ENCODE results near the gene ARFGAP2.
"Not testable (repeated sequence)": the region's sequence is repeated elsewhere in the genome, so short reads cannot be mapped to it uniquely, and the experiment has no call there.

ARFGAP2 gene

GRCh38 chr11:47131136-47131535 is 45.5 kb downstream of the ARFGAP2 start:
- Mint-ChIP-seq H3K27ac (no peak overlapping the region), H3K36me3 (ENCODE audit: low read depth) (no peaks in the 10 kb centered on the region), H3K4me1 (ENCODE audit: low read depth) (no peaks in the 10 kb centered on the region), H3K27me3 (no peaks in the 10 kb centered on the region), H3K9me3 (no peaks in the 10 kb centered on the region), H3K4me3 (no peak overlapping the region)

- Mint-ChIP-seq H3K36me3 (ENCODE audit: low read depth) (no peaks in the 10 kb centered on the region), H3K4me3 (no peak overlapping the region), H3K27ac (no peak overlapping the region), H3K27me3 (no peaks in the 10 kb centered on the region), H3K9me3 (no peaks in the 10 kb centered on the region), H3K4me1 (ENCODE audit: low read depth) (no peaks in the 10 kb centered on the region)
Observed at GRCh38 chr11:47130543-47130942, 46.1 kb downstream of the ARFGAP2 start.

- no peak overlapping the region for H3K27ac Mint-ChIP-seq
- H3K4me1 Mint-ChIP-seq (ENCODE audit: low read depth) = no peaks in the 10 kb centered on the region
- H3K9me3 Mint-ChIP-seq = no peaks in the 10 kb centered on the region
- H3K27me3 Mint-ChIP-seq = no peaks in the 10 kb centered on the region
- no peak overlapping the region for H3K4me3 Mint-ChIP-seq
- H3K36me3 Mint-ChIP-seq (ENCODE audit: low read depth) = no peaks in the 10 kb centered on the region
Observed at GRCh38 chr11:47127213-47127612, 49.5 kb downstream of the ARFGAP2 start.

GRCh38 chr11:47125083-47125482 is 51.6 kb downstream of the ARFGAP2 start:
- no peaks in the 10 kb centered on the region for H3K36me3 Mint-ChIP-seq (ENCODE audit: low read depth)
- no peaks in the 10 kb centered on the region for H3K4me1 Mint-ChIP-seq (ENCODE audit: low read depth)
- no peak overlapping the region for H3K27ac Mint-ChIP-seq
- H3K4me3 Mint-ChIP-seq = no peak overlapping the region
- H3K9me3 Mint-ChIP-seq = no peaks in the 10 kb centered on the region
- no peaks in the 10 kb centered on the region for H3K27me3 Mint-ChIP-seq

GRCh38 chr11:47124675-47125074 is 52.0 kb downstream of the ARFGAP2 start:
- Mint-ChIP-seq H3K36me3 (ENCODE audit: low read depth) (no peaks in the 10 kb centered on the region), H3K4me1 (ENCODE audit: low read depth) (no peaks in the 10 kb centered on the region), H3K4me3 (no peak overlapping the region), H3K27me3 (no peaks in the 10 kb centered on the region), H3K9me3 (no peaks in the 10 kb centered on the region), H3K27ac (no peak overlapping the region)

- Mint-ChIP-seq H3K4me1 (ENCODE audit: low read depth) (no peaks in the 10 kb centered on the region), H3K9me3 (no peaks in the 10 kb centered on the region), H3K4me3 (no peak overlapping the region), H3K27ac (no peak overlapping the region), H3K36me3 (ENCODE audit: low read depth) (no peaks in the 10 kb centered on the region), H3K27me3 (no peaks in the 10 kb centered on the region)
Observed at GRCh38 chr11:47123094-47123493, 53.6 kb downstream of the ARFGAP2 start.

- H3K27ac Mint-ChIP-seq = no peak overlapping the region
- H3K36me3 Mint-ChIP-seq (ENCODE audit: low read depth) = no peaks in the 10 kb centered on the region
- H3K9me3 Mint-ChIP-seq = no peaks in the 10 kb centered on the region
- no peak overlapping the region for H3K4me3 Mint-ChIP-seq
- no peaks in the 10 kb centered on the region for H3K4me1 Mint-ChIP-seq (ENCODE audit: low read depth)
- no peaks in the 10 kb centered on the region for H3K27me3 Mint-ChIP-seq
Observed at GRCh38 chr11:47121731-47122130, 54.9 kb downstream of the ARFGAP2 start.

- H3K36me3 Mint-ChIP-seq (ENCODE audit: low read depth) = no peaks in the 10 kb centered on the region
- H3K4me3 Mint-ChIP-seq = no peak overlapping the region
- no peaks in the 10 kb centered on the region for H3K9me3 Mint-ChIP-seq
- no peaks in the 10 kb centered on the region for H3K27me3 Mint-ChIP-seq
- no peak overlapping the region for H3K27ac Mint-ChIP-seq
- no peaks in the 10 kb centered on the region for H3K4me1 Mint-ChIP-seq (ENCODE audit: low read depth)
Observed at GRCh38 chr11:47121056-47121455, 55.6 kb downstream of the ARFGAP2 start.

- H3K4me3 Mint-ChIP-seq = not testable (repeated sequence)
Observed at GRCh38 chr11:47118958-47119688, 57.6 kb downstream of the ARFGAP2 start.

More at GRCh38 chr11:47118958-47119688, 57.6 kb downstream of the ARFGAP2 start:
- H3K27ac Mint-ChIP-seq; H3K9me3 Mint-ChIP-seq; H3K27me3 Mint-ChIP-seq; H3K36me3 Mint-ChIP-seq (ENCODE audit: low read depth); H3K4me1 Mint-ChIP-seq (ENCODE audit: low read depth): not testable (repeated sequence)
